OCI-LY1 (cell line): Measurements from ENCODE around the gene CDHR5.

Source experiments
- CTCF ChIP-seq: fragments of 200-600 bp; sonication (generic), shearing (Covaris generic); IDR thresholded peaks from 2 replicates; pipeline ENCODE4 v1.5.1; 2017; ENCODE audit warnings: mild to moderate bottlenecking, antibody characterized with exemption, low read length, moderate library complexity, mixed read lengths
- EZH2 ChIP-seq: fragments of 200-600 bp; sonication (generic), shearing (Covaris generic); IDR thresholded peaks from 2 replicates; pipeline ENCODE4 v1.8.0; 2017; ENCODE audit warnings: borderline replicate concordance, mixed run types, mild to moderate bottlenecking, antibody characterized with exemption, low read length, moderate library complexity, mixed read lengths

- no peak for TF ChIP-seq EZH2
- TF ChIP-seq CTCF, result no peak
Measured at GRCh38 chr11:638631-639331, 14.0 kb upstream of the CDHR5 start.
